Activated T-cell treated with anti-CD3 and anti-CD28 coated beads, Interleukin-2, amount 50 U/mL, for 4 hours (primary cell): ENCODE results near the gene TMEM132E. TPM values are rescaled to one million over a fixed set of nuclear protein-coding genes. Genes with fewer than 3 reads are reported as not detected.
A peak's percentile ranks its signal among the peaks of the same experiment; 100 is the strongest.

Experiments
- ATAC-seq, 2 donors: fragments of 200-7000 bp; cut with Tn5 transposase; one replicate each; pipeline ENCODE4 v1.10.0; 2021
- DNase-seq: peaks from one replicate; pipeline ENCODE4 v3.0.0-alpha.2; 2020
- H3K27me3 Mint-ChIP-seq: one replicate; pipeline ENCODE4 v1.8.0; 2021; ENCODE audit warnings: low read depth, mixed read lengths
- H3K36me3 Mint-ChIP-seq: one replicate; pipeline ENCODE4 v1.8.0; 2022; ENCODE audit warnings: mixed read lengths; ENCODE audit not compliant: insufficient read depth
- H3K4me1 Mint-ChIP-seq: one replicate; pipeline ENCODE4 v1.8.0; 2021; ENCODE audit warnings: low read depth, mixed read lengths
- H3K4me3 Mint-ChIP-seq: one replicate; pipeline ENCODE4 v1.8.0; 2021; ENCODE audit warnings: mild to moderate bottlenecking, moderate library complexity, mixed read lengths
- H3K9me3 Mint-ChIP-seq: one replicate; pipeline ENCODE4 v1.8.0; 2021; ENCODE audit warnings: mixed read lengths
- total RNA-seq, 3 donors: library from RNA; stranded (reverse); gene quantifications; one replicate each; pipeline ENCODE4 v1.2.1, GENCODE V29; 2021

Gene TMEM132E
- total RNA-seq, 3 donors from 2014 or later = 0.05 to 0.14 (median 0.10) TPM

DNA sequence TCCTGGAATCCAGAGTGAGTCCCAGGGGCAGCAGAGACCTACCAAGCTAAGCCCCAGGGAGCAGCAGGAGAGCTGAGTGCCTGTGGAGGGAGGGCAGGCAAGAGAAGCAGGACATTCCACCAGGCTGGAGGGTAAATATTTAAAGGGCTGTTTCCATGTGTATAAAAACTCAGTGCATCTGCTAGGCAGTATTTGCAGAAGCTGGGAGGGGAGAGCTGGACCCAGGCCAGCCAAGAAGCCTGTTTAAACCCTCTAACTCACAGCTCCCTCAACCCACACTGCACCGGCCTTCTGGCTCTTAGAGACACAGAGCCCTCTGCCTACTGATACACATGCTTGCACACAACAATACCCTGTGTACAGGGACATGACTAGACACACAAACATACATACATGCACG is 22.5 kb upstream of the TMEM132E start:
- Mint-ChIP-seq H3K27me3 (peaks cover 24% of the 10 kb centered on the region), H3K4me1 (no peaks in the 10 kb centered on the region), H3K36me3 (no peaks in the 10 kb centered on the region), H3K4me3 (no peak overlapping the region), H3K9me3 (no peaks in the 10 kb centered on the region)
- ATAC-seq (no peak), DNase-seq (no peak)

DNA sequence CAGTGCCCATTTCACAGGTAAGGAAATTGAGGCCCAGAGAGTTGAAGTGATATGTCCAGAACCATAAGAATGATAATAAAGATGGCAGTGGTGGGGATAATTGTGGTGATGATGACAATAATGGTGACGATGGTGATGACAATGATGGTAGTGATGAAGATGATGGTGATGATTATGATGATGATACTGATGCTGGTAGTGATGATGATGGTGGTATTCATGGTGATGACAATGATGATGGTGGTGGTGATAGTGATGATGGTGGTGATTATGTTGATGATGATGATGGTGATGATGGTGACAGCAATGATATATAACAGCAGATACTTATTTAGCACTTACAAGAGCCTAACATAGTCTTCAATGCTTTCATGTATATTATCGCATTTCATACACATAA is 18.1 kb upstream of the TMEM132E start:
- no peak overlapping the region for H3K4me3 Mint-ChIP-seq
- no peaks in the 10 kb centered on the region for H3K36me3 Mint-ChIP-seq

DNA sequence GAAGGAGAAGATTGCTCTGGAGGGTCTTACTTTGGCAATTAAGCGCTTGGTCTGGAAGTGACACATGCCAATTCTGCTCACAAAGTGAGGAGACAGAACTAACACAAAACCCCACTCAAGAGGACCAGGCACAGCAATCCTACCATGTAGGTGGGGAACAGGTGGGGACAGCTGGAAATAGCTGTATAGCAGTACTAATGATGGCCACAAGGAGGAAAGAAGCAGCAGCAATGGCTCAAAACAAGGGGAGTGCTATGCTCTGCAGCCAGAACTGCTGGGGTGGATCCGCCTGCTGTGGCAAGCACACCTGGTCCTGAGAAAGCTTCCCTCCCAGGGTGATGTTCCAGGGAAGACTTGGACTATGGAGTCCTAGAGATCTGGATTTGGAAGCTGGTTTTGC is 17.0 kb upstream of the TMEM132E start:
- Mint-ChIP-seq H3K4me3 (no peak overlapping the region), H3K9me3 (no peaks in the 10 kb centered on the region), H3K4me1 (no peaks in the 10 kb centered on the region), H3K36me3 (no peaks in the 10 kb centered on the region), H3K27me3 (peaks cover 14% of the 10 kb centered on the region)
- no peak for DNase-seq
- ATAC-seq = peak; percentile 48 to 58

More for the DNA sequence above, 18.1 kb upstream of the TMEM132E start:
- ATAC-seq (no peak), DNase-seq (no peak)
- no peaks in the 10 kb centered on the region for H3K4me1 Mint-ChIP-seq
- peaks cover 14% of the 10 kb centered on the region for H3K27me3 Mint-ChIP-seq
- no peaks in the 10 kb centered on the region for H3K9me3 Mint-ChIP-seq

DNA sequence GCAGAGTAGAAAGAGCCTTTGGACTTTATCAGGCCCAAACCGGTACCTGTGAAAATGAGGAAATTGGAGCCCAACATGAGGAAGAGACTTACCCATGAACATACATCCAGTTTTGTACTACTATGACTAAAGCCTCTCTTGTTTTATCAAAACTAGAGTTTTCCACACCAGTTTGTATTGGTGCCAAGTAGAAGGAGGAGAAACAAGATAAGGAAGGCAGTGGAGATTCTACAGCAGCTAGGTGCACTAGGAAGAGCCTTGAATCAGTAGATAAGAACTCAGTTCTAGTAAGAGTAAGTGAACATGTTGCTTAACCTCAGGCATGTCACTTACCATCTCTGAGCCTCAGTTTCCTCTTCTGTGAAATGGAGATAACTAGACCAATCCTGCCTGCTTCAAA is 13.7 kb upstream of the TMEM132E start:
- no peaks in the 10 kb centered on the region for H3K36me3 Mint-ChIP-seq
- ATAC-seq (no peak), DNase-seq (no peak)
- H3K27me3 Mint-ChIP-seq = peaks cover 24% of the 10 kb centered on the region
- no peaks in the 10 kb centered on the region for H3K4me1 Mint-ChIP-seq
- no peaks in the 10 kb centered on the region for H3K9me3 Mint-ChIP-seq
- H3K4me3 Mint-ChIP-seq = no peak overlapping the region

DNA sequence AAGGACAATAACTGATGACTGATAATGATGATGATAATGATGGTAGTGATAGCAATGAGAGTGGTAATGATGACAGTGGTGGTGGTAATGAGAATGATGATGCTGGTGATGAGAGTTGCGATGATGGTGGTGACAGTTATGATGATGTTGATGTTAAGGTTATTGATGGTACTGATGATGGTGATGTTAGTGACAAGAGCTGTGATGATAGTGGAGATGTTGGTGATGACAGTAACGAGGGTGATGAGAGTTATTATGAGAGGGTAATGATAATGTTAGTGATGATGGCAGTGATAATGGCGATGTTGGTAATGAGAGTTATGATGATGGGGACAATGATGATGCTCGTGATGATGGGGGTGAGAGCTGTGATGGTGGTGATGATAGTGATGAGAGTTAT is 13.2 kb upstream of the TMEM132E start:
- ATAC-seq = no peak
- Mint-ChIP-seq H3K27me3 (peaks cover 25% of the 10 kb centered on the region), H3K4me1 (no peaks in the 10 kb centered on the region)

DNA sequence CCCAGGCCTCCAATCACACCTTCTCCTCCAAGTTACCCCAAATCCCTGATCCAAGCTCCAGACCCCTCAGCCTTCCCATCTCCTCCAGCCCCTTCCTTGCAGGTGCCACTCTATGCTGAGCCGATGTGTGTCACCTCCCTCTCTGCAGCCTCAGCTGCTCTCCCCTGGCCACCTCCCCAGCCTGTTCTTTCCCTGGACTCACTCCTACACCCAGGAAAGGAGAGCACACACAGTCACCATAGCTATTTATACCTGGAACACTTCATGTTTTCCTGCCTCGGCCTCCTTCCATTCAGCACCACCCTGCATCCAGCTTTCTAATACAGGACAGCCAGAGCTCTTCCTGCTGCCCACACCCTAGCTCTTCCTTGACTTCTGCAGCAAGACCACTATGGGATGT is 12.5 kb upstream of the TMEM132E start:
- H3K9me3 Mint-ChIP-seq = no peaks in the 10 kb centered on the region
- DNase-seq = no peak
- peaks cover 27% of the 10 kb centered on the region for H3K27me3 Mint-ChIP-seq
- H3K4me3 Mint-ChIP-seq = no peak overlapping the region
- no peak for ATAC-seq
- H3K36me3 Mint-ChIP-seq = no peaks in the 10 kb centered on the region
- H3K4me1 Mint-ChIP-seq = no peaks in the 10 kb centered on the region

More for the DNA sequence above, 13.2 kb upstream of the TMEM132E start:
- no peak for DNase-seq
- Mint-ChIP-seq H3K4me3 (no peak overlapping the region), H3K9me3 (no peaks in the 10 kb centered on the region), H3K36me3 (no peaks in the 10 kb centered on the region)

DNA sequence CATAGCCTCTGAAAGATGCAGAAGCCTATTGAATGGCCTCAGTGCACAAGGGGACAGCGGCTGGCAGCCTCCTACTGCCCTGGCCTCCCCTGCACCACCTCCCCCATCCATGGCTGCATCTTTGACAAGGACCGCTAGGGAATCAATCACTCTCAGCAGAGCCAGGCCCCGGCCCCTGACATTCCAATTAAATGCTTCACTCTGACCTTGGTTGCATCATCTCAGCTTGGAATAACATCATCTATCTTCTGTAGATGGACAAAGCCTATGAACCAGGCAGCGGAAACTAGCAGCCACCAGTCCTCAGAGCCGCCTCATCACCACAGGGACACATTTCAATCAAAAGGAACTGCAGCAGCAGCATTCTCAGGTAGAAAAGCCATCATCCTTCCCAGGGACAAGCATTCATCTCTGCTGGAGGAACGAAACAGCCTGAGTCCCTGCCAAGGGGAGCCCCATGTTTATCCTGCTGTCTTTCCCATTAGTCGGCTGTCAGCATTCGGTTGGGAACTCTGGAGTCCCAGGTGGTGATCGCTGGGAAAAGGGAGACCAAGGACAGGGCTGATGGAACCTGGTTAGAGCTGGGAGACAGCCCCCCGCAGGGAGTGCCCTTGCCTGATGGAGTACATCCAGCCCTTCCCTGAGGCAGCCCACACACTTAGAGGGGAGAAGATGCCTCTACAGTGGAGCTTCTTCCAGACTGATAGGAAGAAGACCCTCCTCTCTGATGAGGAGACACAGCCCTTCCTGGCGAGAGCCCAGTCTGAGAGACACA is 11.5 kb upstream of the TMEM132E start:
- Mint-ChIP-seq H3K36me3 (no peaks in the 10 kb centered on the region), H3K9me3 (no peaks in the 10 kb centered on the region), H3K27me3 (peaks cover 36% of the 10 kb centered on the region), H3K4me3 (no peak overlapping the region), H3K4me1 (no peaks in the 10 kb centered on the region)
- no peak for DNase-seq
- ATAC-seq = no peak

DNA sequence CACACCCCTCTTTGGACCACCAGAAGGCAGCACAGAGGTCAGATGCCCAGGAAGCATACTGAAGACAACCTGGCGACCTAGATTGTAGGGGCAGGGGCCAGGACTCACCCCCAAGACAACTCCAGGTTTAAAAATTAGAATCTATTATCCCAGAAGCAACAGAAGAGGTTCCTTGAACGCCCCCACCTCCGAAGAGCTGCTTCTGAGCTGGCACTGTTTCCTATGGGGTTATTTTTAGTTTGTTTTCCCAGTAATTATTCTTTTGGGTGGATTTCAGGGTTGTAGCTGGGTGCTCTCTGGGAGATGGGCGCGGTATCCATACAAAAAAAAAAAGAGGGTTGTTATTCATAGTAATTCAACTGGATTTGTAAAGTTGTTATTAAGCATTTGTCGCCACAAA is 10.4 kb upstream of the TMEM132E start:
- Mint-ChIP-seq H3K4me3 (no peak overlapping the region), H3K9me3 (no peaks in the 10 kb centered on the region), H3K27me3 (peaks cover 37% of the 10 kb centered on the region), H3K36me3 (no peaks in the 10 kb centered on the region), H3K4me1 (no peaks in the 10 kb centered on the region)
- ATAC-seq (no peak), DNase-seq (no peak)

DNA sequence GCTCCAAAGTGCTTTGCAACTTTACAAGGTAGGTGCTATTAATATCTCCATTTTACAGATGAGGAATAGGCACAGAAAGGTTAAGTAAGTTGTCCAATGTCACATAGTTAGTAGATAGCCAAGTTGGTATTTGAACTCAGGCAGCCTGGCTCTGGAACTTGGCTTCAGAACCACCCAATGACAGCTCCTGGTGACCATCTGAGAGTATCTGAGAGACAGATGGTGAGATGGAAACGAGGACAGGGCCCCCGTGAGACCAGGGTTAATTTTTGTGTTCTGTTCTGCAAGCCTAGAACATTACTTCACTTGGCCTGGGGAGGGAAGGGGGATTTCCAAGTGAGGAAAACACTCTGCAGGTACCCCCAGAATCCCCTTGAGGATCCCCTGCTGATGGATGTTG is 9.8 kb upstream of the TMEM132E start:
- Mint-ChIP-seq H3K36me3 (no peaks in the 10 kb centered on the region), H3K4me3 (no peak overlapping the region), H3K27me3 (peaks cover 34% of the 10 kb centered on the region), H3K9me3 (no peaks in the 10 kb centered on the region), H3K4me1 (no peaks in the 10 kb centered on the region)
- DNase-seq (no peak), ATAC-seq (no peak)

DNA sequence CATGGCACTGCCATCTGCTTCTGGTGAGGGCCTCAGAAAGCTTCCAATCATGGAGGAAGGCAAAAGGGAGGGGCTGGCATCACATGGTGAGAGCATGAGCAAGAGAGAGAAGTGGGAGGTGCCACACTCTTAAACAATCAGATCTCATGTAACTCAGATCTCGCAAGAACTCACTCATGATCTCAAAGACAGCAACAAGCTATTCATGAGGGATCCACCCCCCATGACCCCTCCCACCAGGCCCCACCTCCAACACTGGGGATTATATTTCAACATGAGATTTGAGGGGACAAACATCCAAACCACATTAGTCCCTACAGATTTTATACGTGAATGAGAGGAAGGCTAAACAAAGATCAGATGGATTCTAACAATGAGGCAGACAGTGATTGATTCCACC is 8.9 kb upstream of the TMEM132E start:
- ATAC-seq (peak in 1 of 2 donors; percentile 23), DNase-seq (no peak)
- Mint-ChIP-seq H3K27me3 (peaks cover 40% of the 10 kb centered on the region), H3K9me3 (no peaks in the 10 kb centered on the region), H3K36me3 (no peaks in the 10 kb centered on the region), H3K4me3 (no peak overlapping the region), H3K4me1 (no peaks in the 10 kb centered on the region)

DNA sequence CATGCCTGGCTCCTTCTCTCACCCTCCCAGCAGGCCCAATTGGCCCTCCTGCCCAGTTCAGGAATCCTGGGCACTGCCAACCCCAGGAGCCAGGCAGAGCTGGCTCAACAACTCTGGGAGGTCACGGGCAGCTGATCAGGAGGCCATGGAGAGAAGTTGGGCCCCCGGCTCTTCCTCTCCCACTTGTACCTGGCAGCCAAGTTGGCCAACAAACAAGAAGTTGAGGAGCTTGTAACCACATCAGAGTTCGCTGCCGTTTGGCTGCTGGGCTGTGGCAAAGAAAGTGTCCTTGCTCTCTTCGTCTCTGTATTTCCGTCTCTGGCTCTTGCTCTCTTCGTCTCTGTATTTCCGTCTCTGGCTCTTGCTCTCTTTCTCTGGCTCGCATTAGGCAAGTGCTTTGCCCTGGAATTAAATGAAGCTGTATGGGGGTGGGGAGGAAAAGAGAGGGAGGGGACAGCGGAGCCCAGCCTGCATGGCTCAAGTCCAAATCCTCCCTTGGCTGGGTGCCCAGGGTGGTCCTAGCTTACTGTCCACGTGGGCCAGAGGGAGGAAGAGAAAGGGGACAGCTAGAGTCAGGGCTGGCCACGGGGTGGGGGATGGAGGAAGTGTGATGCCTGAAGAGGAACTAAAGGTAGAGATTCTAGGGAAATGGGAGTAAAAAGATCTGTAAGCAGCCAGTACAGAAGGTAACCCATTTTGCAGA is 7.8 kb upstream of the TMEM132E start:
- Mint-ChIP-seq H3K27me3 (peaks cover 47% of the 10 kb centered on the region), H3K4me1 (no peaks in the 10 kb centered on the region), H3K9me3 (no peaks in the 10 kb centered on the region), H3K4me3 (no peak overlapping the region), H3K36me3 (no peaks in the 10 kb centered on the region)
- DNase-seq (no peak), ATAC-seq (no peak)

DNA sequence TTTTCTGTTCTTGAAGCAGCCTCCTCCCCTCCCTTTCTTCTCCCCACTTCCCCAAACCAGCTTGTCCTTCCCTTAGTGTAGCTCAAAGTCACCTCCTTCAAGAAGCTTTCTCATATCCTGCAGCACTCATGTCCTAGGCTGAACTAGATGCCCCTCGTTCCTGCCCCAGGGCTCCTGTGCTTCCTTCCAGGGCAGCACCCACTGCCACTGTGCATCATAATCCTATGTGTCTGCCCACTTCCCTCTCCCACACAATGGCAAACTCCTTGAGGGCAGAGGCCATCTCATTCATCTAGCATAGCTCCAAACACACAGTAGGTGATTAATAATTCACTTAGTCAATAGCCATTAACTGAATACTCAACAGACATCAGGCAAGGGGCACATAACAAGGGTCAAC is 6.9 kb upstream of the TMEM132E start:
- Mint-ChIP-seq H3K9me3 (no peaks in the 10 kb centered on the region), H3K27me3 (peaks cover 56% of the 10 kb centered on the region), H3K4me3 (no peak overlapping the region), H3K36me3 (no peaks in the 10 kb centered on the region), H3K4me1 (no peaks in the 10 kb centered on the region)
- DNase-seq (no peak), ATAC-seq (no peak)

DNA sequence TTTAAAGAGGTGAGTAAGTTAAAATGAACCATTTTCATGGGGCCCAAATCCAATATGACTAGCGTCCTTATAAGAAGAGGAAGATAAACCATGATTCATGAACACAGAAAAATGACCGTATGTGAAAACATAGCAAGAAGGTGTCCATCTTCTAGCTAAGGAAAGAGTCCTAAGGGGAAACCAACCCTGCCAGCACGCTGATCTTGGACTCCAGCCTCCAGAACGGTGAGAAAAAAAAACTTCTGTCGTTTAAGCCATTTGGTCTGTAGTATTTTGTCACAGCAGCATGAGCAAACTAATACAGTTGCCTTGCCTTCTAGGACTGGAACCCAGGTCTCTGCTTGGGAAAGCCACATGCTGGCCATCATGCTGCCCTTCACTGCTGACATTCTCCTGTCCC is 4.2 kb upstream of the TMEM132E start:
- Mint-ChIP-seq H3K9me3 (no peaks in the 10 kb centered on the region), H3K4me1 (peaks cover 8% of the 10 kb centered on the region), H3K36me3 (no peaks in the 10 kb centered on the region), H3K4me3 (no peak overlapping the region), H3K27me3 (peaks cover 72% of the 10 kb centered on the region)
- no peak for DNase-seq
- no peak for ATAC-seq

DNA sequence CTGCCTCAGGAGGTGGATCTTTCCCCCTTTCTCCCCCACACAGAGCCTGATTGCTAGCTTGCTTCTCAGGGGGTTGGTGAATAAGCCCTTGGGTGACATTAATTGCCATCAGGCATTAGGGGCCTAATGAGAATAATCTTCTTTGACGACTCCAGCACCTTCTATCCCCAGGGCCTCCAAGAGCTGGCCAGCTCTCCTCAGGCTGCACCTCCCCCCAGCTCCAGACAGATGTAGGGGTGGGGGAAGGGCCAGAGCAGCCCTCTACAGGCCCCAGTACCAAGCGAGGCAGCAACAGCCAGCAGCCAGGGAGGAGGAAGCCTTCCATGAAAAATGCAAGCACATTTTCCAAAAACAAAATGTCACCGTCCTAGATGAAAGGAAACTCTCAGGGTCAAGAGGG is 1.4 kb upstream of the TMEM132E start:
- DNase-seq = no peak
- no peaks in the 10 kb centered on the region for H3K36me3 Mint-ChIP-seq
- peaks cover 11% of the 10 kb centered on the region for H3K4me1 Mint-ChIP-seq
- no peaks in the 10 kb centered on the region for H3K9me3 Mint-ChIP-seq
- no peak overlapping the region for H3K4me3 Mint-ChIP-seq
- peaks cover 73% of the 10 kb centered on the region for H3K27me3 Mint-ChIP-seq
- no peak for ATAC-seq

DNA sequence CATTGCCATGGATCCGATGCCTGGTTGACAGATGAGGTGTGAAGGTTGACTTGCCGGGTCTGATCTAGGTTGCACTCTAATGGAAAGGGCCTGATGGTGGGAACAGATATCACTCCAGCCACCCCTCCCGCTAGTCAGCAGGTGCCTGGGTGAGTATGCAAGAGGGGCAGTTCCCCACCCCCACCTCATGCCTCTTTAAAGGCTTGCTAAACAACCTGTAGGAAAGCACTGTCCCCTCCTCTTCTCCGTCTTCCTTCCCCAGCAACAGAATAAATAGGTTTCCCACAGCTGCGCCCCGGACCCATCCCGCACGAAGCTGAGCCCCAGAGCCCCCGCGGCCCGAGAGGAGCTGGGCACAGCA is 746 bp upstream of the TMEM132E start:
- H3K36me3 Mint-ChIP-seq = no peaks in the 10 kb centered on the region
- ATAC-seq (no peak), DNase-seq (no peak)
- peak overlapping the region; percentile 75 for H3K4me3 Mint-ChIP-seq
- H3K27me3 Mint-ChIP-seq = peaks cover 73% of the 10 kb centered on the region
- peaks cover 11% of the 10 kb centered on the region for H3K4me1 Mint-ChIP-seq
- H3K9me3 Mint-ChIP-seq = no peaks in the 10 kb centered on the region
